Stomach (tissue), 4 donors: ENCODE measurements around the gene SESN2.

ENCODE experiments used
- EP300 ChIP-seq: sonication (generic); formaldehyde crosslinking; IDR thresholded peaks from one replicate; pipeline ENCODE4 v1.6.1; 2017; ENCODE audit warnings: antibody characterized with exemption
- POLR2A ChIP-seq, 4 donors: fragments of 450-650 bp; IDR thresholded peaks; one replicate each; pipeline ENCODE4 v1.6.1; 2016; ENCODE audit warnings: antibody characterized with exemption in 4 of 4, control low read depth in 2 of 4, mild to moderate bottlenecking in 1 of 4, moderate library complexity in 1 of 4
- POLR2AphosphoS5 ChIP-seq, 3 donors: sonication (generic); formaldehyde crosslinking; IDR thresholded peaks; one replicate each; pipeline ENCODE4 v1.6.1; 2016; ENCODE audit warnings: antibody characterized with exemption in 3 of 3
- TF ChIP-seq, protein P1 (sequence below), 7 experiments: fragments of 450-650 bp in 4 of 7; fragments of 200-600 bp in 3 of 7; sonication (generic) in 3 of 7; IDR thresholded peaks; one replicate each; pipeline ENCODE4 v1.5.1; 2016 to 2019; ENCODE audit warnings: antibody characterized with exemption in 7 of 7, control low read depth in 2 of 7, mild to moderate bottlenecking in 1 of 7

- TF ChIP-seq, protein P1, sequence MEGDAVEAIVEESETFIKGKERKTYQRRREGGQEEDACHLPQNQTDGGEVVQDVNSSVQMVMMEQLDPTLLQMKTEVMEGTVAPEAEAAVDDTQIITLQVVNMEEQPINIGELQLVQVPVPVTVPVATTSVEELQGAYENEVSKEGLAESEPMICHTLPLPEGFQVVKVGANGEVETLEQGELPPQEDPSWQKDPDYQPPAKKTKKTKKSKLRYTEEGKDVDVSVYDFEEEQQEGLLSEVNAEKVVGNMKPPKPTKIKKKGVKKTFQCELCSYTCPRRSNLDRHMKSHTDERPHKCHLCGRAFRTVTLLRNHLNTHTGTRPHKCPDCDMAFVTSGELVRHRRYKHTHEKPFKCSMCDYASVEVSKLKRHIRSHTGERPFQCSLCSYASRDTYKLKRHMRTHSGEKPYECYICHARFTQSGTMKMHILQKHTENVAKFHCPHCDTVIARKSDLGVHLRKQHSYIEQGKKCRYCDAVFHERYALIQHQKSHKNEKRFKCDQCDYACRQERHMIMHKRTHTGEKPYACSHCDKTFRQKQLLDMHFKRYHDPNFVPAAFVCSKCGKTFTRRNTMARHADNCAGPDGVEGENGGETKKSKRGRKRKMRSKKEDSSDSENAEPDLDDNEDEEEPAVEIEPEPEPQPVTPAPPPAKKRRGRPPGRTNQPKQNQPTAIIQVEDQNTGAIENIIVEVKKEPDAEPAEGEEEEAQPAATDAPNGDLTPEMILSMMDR (IDR thresholded peaks at IDR 0.05) = no peak
- TF ChIP-seq POLR2A (IDR thresholded peaks at IDR 0.05) (no peak), EP300 (no peak), POLR2AphosphoS5 (IDR thresholded peaks at IDR 0.05) (no peak)
These were observed 3.0 kb upstream of the SESN2 start for GRCh38 chr1:28256197-28256827.
